ENCODE data around the gene WWC2. TPM values are rescaled to one million over a fixed set of nuclear protein-coding genes. Genes with fewer than 3 reads are reported as not detected.

The WWC2 gene
- total and polyA plus RNA-seq, 2 experiments from 2014 or later, result 50.5 to 74.2 TPM

DNA sequence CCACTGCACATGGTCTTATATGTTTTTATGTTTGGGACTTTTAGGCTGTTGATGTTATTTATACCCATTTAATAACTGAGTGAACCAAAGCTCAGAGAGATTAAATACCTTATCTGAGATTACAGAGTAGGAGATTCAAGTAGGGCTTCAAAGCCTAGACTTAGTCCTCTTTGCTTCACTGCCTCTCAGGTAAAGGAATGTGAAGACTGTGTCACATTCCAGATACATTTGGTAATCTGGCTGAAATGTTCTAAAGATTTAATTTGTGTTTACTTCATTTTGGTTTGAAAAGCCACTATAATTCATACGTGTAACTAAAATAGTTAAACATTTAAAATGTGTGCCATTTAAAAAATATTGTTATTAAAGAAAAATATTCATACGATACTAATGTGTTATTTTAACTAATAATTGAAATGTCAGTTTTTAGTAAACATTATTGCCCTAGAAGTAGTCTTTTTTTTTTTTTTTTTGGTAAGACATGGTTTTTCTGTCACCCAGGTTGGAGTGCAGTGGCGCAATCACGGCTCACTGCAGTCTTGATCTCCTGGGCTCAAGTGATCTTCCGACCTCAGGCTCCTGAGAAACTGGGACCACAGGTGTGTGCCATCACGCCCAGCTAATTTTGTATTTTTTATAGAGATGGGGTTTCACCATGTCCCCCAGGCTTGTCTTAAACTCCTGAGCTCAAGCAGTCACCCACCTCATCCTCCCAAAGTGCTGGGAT, 54.3 kb downstream of the WWC2 start (continued):
- TF ChIP-seq, protein P1, sequence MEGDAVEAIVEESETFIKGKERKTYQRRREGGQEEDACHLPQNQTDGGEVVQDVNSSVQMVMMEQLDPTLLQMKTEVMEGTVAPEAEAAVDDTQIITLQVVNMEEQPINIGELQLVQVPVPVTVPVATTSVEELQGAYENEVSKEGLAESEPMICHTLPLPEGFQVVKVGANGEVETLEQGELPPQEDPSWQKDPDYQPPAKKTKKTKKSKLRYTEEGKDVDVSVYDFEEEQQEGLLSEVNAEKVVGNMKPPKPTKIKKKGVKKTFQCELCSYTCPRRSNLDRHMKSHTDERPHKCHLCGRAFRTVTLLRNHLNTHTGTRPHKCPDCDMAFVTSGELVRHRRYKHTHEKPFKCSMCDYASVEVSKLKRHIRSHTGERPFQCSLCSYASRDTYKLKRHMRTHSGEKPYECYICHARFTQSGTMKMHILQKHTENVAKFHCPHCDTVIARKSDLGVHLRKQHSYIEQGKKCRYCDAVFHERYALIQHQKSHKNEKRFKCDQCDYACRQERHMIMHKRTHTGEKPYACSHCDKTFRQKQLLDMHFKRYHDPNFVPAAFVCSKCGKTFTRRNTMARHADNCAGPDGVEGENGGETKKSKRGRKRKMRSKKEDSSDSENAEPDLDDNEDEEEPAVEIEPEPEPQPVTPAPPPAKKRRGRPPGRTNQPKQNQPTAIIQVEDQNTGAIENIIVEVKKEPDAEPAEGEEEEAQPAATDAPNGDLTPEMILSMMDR (conservative IDR thresholded peaks at IDR 0.05; ENCODE audit: low read depth in 2 of 2), result no peak
- TF ChIP-seq ZNF114 (CRISPR knock-in tag; IDR thresholded peaks at IDR 0.05) (no peak), NANOG (IDR thresholded peaks at IDR 0.05; ENCODE audit: borderline replicate concordance) (no peak), STAT1 (IDR thresholded peaks at IDR 0.05; ENCODE audit: unreplicated experiment) (no peak), EZH2 (IDR thresholded peaks at IDR 0.05; ENCODE audit: low read depth, unreplicated experiment) (no peak), EZH2phosphoT487 (IDR thresholded peaks at IDR 0.05; ENCODE audit: unreplicated experiment) (no peak), CREB1 (CRISPR knock-in tag; IDR thresholded peaks at IDR 0.05; ENCODE audit: low read depth) (no peak), ZNF331 (CRISPR knock-in tag; IDR thresholded peaks at IDR 0.05; ENCODE audit: low read depth) (no peak), POLR2AphosphoS5 (IDR thresholded peaks at IDR 0.05; ENCODE audit: low read depth) (no peak)
- TF ChIP-seq, protein P2, sequence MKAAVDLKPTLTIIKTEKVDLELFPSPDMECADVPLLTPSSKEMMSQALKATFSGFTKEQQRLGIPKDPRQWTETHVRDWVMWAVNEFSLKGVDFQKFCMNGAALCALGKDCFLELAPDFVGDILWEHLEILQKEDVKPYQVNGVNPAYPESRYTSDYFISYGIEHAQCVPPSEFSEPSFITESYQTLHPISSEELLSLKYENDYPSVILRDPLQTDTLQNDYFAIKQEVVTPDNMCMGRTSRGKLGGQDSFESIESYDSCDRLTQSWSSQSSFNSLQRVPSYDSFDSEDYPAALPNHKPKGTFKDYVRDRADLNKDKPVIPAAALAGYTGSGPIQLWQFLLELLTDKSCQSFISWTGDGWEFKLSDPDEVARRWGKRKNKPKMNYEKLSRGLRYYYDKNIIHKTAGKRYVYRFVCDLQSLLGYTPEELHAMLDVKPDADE (IDR thresholded peaks at IDR 0.05), result no peak

DNA sequence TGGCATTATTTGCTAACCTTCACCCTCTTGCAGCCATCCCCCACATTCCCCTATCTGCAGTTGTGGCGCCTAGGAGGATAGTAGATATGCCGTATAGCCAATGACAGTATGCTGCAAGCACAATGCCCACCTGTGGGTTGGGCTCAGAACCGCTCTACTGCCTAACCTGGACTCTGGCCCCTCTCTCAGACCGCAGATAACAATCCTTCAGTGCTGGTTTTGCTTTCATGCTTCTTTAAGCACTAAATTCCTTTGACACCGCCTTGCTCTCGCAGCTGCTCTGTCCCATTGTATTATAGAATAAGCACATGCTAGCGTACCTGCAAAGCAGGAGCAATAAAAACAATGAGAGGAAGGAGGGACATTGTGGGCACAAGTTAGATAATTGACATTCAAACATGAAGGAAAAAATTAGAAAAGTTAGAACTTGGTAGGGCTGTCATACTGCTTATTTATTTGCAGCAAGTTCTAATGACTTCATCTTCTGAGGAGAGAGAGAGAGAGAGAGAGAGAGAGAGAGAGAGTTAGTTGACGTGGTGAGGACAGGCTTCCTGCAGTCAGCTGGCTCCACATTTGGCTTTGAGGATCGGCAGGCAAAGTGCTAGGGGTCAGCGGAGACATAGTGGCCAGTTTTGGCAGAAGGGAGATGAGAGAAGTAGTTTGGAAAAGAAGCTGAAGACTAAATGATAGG, 55.8 kb downstream of the WWC2 start:
- H3K4me3 ChIP-seq, result no peak overlapping the region
- H3K27me3 Mint-ChIP-seq (ENCODE audit: insufficient read depth, low read depth, poor library complexity), result peaks cover 4% of the 10 kb centered on the region
- peaks cover 100% of the 10 kb centered on the region for H3K79me2 ChIP-seq (replicated peaks; ENCODE audit: insufficient read depth)
- H3K36me3 Mint-ChIP-seq (ENCODE audit: low read depth), result peaks cover 10% of the 10 kb centered on the region; the same call in 2 of the 3 replicates
- no peaks in the 10 kb centered on the region for H3K27me3 ChIP-seq (ENCODE audit: insufficient read depth)
- H3K36me3 ChIP-seq (ENCODE audit: insufficient read depth), result no peaks in the 10 kb centered on the region
- no peak overlapping the region for H2AFZ ChIP-seq
- H4K20me1 ChIP-seq (replicated peaks; ENCODE audit: insufficient read depth), result peaks cover 34% of the 10 kb centered on the region
- peaks cover 42% of the 10 kb centered on the region for H3K4me1 Mint-ChIP-seq
- ATAC-seq, result peak; percentile 66
- no peaks in the 10 kb centered on the region for H3K9me3 Mint-ChIP-seq
- no peak overlapping the region for H3K4me3 Mint-ChIP-seq
- 0 out of 2 replicates have a peak, but pooled peaks cover 3% of the 10 kb centered on the region for H3F3A ChIP-seq (replicated peaks; ENCODE audit: low read depth)
- 0 out of 2 replicates have a peak overlapping the region, but pooled peaks have one; percentile 38 for H3K4me2 ChIP-seq
- no peaks in the 10 kb centered on the region for H3K9me2 ChIP-seq (ENCODE audit: insufficient read depth)
- 0 out of 2 replicates have a peak overlapping the region, but pooled peaks have one; percentile 3 for H3K27ac Mint-ChIP-seq
- DNase-seq (ENCODE audit: low spot score), result peak; percentile 52
- H3K4me1 ChIP-seq (ENCODE audit: insufficient read depth), result peaks cover 33% of the 10 kb centered on the region
- H3K27ac ChIP-seq (ENCODE audit: low read depth), result peak overlapping the region; percentile 77; the same call in 1 of the 2 replicates
- TF ChIP-seq CREB1 (CRISPR knock-in tag; IDR thresholded peaks at IDR 0.05; ENCODE audit: low read depth) (no peak), ZNF331 (CRISPR knock-in tag; IDR thresholded peaks at IDR 0.05; ENCODE audit: low read depth) (no peak), EZH2 (IDR thresholded peaks at IDR 0.05; ENCODE audit: low read depth, unreplicated experiment) (no peak), NANOG (IDR thresholded peaks at IDR 0.05; ENCODE audit: borderline replicate concordance) (no peak), ZNF114 (CRISPR knock-in tag; IDR thresholded peaks at IDR 0.05) (no peak), EZH2phosphoT487 (IDR thresholded peaks at IDR 0.05; ENCODE audit: unreplicated experiment) (no peak), JUNB (IDR thresholded peaks at IDR 0.05; ENCODE audit: unreplicated experiment) (no peak)
- TF ChIP-seq, protein P2 (IDR thresholded peaks at IDR 0.05), result no peak
- TF ChIP-seq, protein P3, sequence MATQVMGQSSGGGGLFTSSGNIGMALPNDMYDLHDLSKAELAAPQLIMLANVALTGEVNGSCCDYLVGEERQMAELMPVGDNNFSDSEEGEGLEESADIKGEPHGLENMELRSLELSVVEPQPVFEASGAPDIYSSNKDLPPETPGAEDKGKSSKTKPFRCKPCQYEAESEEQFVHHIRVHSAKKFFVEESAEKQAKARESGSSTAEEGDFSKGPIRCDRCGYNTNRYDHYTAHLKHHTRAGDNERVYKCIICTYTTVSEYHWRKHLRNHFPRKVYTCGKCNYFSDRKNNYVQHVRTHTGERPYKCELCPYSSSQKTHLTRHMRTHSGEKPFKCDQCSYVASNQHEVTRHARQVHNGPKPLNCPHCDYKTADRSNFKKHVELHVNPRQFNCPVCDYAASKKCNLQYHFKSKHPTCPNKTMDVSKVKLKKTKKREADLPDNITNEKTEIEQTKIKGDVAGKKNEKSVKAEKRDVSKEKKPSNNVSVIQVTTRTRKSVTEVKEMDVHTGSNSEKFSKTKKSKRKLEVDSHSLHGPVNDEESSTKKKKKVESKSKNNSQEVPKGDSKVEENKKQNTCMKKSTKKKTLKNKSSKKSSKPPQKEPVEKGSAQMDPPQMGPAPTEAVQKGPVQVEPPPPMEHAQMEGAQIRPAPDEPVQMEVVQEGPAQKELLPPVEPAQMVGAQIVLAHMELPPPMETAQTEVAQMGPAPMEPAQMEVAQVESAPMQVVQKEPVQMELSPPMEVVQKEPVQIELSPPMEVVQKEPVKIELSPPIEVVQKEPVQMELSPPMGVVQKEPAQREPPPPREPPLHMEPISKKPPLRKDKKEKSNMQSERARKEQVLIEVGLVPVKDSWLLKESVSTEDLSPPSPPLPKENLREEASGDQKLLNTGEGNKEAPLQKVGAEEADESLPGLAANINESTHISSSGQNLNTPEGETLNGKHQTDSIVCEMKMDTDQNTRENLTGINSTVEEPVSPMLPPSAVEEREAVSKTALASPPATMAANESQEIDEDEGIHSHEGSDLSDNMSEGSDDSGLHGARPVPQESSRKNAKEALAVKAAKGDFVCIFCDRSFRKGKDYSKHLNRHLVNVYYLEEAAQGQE (IDR thresholded peaks at IDR 0.05; ENCODE audit: unreplicated experiment), result no peak
